ENCODE measurements around the gene LRRN4. TPM values are rescaled to one million over a fixed set of nuclear protein-coding genes. Genes with fewer than 3 reads are reported as not detected.

The LRRN4 gene
- total and polyA plus RNA-seq, 2 of the 8 experiments (the other 6 are each of a cell fraction or from before 2014, with no cell fraction given) = 0.21 to 0.89 TPM

DNA sequence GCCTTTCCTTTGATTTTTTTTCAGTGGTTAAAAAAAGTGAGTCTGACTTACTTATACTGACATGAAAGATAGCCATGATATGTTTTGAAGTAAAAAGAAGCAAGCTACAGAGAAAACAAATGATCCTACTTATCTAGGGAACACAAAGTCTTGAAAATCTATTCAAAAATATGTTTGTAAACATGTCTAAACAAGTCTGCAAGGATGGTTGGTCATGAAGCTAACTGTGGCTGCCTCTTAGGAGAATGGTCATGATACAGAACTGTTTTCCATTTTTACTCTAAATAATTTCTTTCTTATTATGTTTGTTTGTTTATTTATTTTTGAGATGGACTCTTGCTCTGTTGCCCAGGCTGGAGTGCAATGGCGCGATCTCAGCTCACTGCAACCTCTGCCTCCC is 47.5 kb upstream of the LRRN4 start:
- H2AFZ ChIP-seq (ENCODE audit: low read length) = no peak overlapping the region
- no peaks in the 10 kb centered on the region for H3K79me2 ChIP-seq (ENCODE audit: control insufficient read depth in 1 of 2, insufficient read depth in 2 of 2, low read length in 2 of 2)
- POLR2A ChIA-PET (ENCODE audit: partially characterized antibody) = no interaction called here
- no peak for TF ChIP-seq ZNF274 (IDR thresholded peaks at IDR 0.05; ENCODE audit: borderline replicate concordance, extremely low read depth, low read length)
- TF ChIP-seq POU5F1 (IDR thresholded peaks at IDR 0.05; ENCODE audit: low read depth, low read length) = no peak
- TF ChIP-seq ASH2L (IDR thresholded peaks at IDR 0.05; ENCODE audit: low read length) = no peak
- no peak for TF ChIP-seq EGR1 (IDR thresholded peaks at IDR 0.05; ENCODE audit: borderline replicate concordance, low read depth, low read length)
- TF ChIP-seq, protein P1, sequence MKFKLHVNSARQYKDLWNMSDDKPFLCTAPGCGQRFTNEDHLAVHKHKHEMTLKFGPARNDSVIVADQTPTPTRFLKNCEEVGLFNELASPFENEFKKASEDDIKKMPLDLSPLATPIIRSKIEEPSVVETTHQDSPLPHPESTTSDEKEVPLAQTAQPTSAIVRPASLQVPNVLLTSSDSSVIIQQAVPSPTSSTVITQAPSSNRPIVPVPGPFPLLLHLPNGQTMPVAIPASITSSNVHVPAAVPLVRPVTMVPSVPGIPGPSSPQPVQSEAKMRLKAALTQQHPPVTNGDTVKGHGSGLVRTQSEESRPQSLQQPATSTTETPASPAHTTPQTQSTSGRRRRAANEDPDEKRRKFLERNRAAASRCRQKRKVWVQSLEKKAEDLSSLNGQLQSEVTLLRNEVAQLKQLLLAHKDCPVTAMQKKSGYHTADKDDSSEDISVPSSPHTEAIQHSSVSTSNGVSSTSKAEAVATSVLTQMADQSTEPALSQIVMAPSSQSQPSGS (IDR thresholded peaks at IDR 0.05; ENCODE audit: low read length) = no peak
- no peak for TF ChIP-seq MAFK (IDR thresholded peaks at IDR 0.05; ENCODE audit: low read depth, low read length)
- TF ChIP-seq CHD1 (IDR thresholded peaks at IDR 0.05; ENCODE audit: low read depth, low read length) = no peak
- no peak for TF ChIP-seq HDAC2 (IDR thresholded peaks at IDR 0.05; ENCODE audit: borderline replicate concordance in 1 of 2, low read depth in 2 of 2, low read length in 2 of 2)
- no peak for TF ChIP-seq FOSL1 (IDR thresholded peaks at IDR 0.05; ENCODE audit: insufficient read depth, low read depth, low read length)
- TF ChIP-seq RAD21 (IDR thresholded peaks at IDR 0.05 in 1 of 2, conservative IDR thresholded peaks at IDR 0.05 in 1 of 2; ENCODE audit: low read depth in 2 of 2, low read length in 2 of 2) = no peak

More for the DNA sequence above, 47.5 kb upstream of the LRRN4 start:
- Histone ChIP-seq H3K23me2 (ENCODE audit: low read depth, low read length) (no peaks in the 10 kb centered on the region), H3K14ac (ENCODE audit: insufficient read length) (no peak overlapping the region), H3K56ac (replicated peaks; ENCODE audit: insufficient read length, low read depth, low read length) (no peak overlapping the region), H3K79me1 (ENCODE audit: low read depth, low read length) (no peaks in the 10 kb centered on the region), H3K27ac (ENCODE audit: low read depth, low read length) (no peak overlapping the region), H2AK5ac (ENCODE audit: low read depth, low read length) (no peak overlapping the region), H3K9ac (replicated peaks in 1 of 4; ENCODE audit: extremely low read depth in 1 of 4, low read depth in 3 of 4, low read length in 3 of 4) (no peak overlapping the region), H4K5ac (ENCODE audit: insufficient read length, low read depth, low read length) (no peak overlapping the region), H2BK20ac (ENCODE audit: low read length) (no peak overlapping the region), H3K9me3 (ENCODE audit: insufficient read depth in 2 of 2, low read depth in 1 of 2, low read length in 1 of 2) (no peaks in the 10 kb centered on the region), H3K36me3 (ENCODE audit: control insufficient read depth in 2 of 4, insufficient read depth in 4 of 4, low read length in 3 of 4) (peaks cover 2 to 12% (median 2%) of the 10 kb centered on the region in 4 experiments; a peak in 5 of 8 replicates), H2BK5ac (ENCODE audit: low read depth, low read length) (no peak overlapping the region), H3K4me1 (replicated peaks in 1 of 4; ENCODE audit: control insufficient read depth in 3 of 4, insufficient read depth in 4 of 4, low read length in 3 of 4) (no peaks in the 10 kb centered on the region), H3K23ac (ENCODE audit: insufficient read length) (no peak overlapping the region), H2BK15ac (ENCODE audit: low read length) (no peak overlapping the region), H3K4me3 (ENCODE audit: extremely low read depth in 1 of 4, insufficient read depth in 2 of 4, low read depth in 3 of 4, low read length in 4 of 4) (no peak overlapping the region), H3K4ac (replicated peaks; ENCODE audit: insufficient read length, low read depth, low read length) (no peak overlapping the region), H3K27me3 (replicated peaks in 1 of 4; ENCODE audit: control insufficient read depth in 3 of 4, extremely low read depth in 1 of 4, insufficient read depth in 3 of 4, low read length in 3 of 4) (no peaks in the 10 kb centered on the region), H2BK120ac (replicated peaks; ENCODE audit: low read depth, low read length) (no peak overlapping the region), H3K4me2 (ENCODE audit: insufficient read depth in 1 of 2, low read depth in 2 of 2, low read length in 2 of 2) (no peak overlapping the region), H2BK12ac (ENCODE audit: low read depth, low read length) (no peak overlapping the region), H4K91ac (replicated peaks; ENCODE audit: insufficient read length, low read length) (no peak overlapping the region), H4K8ac (ENCODE audit: extremely low read depth, insufficient read depth, low read length) (no peak overlapping the region), H3K18ac (ENCODE audit: extremely low read depth, low read length) (no peak overlapping the region), H4K20me1 (replicated peaks in 1 of 2; ENCODE audit: control insufficient read depth in 1 of 2, insufficient read depth in 2 of 2, low read length in 2 of 2) (no peaks in the 10 kb centered on the region)
- 100% methylated on average over 2 of the region's 2 CpGs; no CpG with 5 or more reads in 1 of the 2 experiments for whole genome bisulfite sequencing, 2 experiments (ENCODE audit: extremely low coverage in 1 of 2, insufficient coverage in 1 of 2, insufficient read length in 1 of 2, insufficient replicate concordance in 2 of 2, low coverage in 1 of 2, low lambda C conversion rate in 2 of 2, missing lambda C conversion rate in 1 of 2)
- no peak for DNase-seq (ENCODE audit: low read depth in 1 of 2, low spot score in 2 of 2)
- CTCF ChIA-PET (ENCODE audit: partially characterized antibody) = no interaction called here
- no peak for FAIRE-seq

Data from H1 (cell line).